HG02885 (cell line): ENCODE results near the gene TEKT4.
"Not testable (repeated sequence)": the region's sequence is repeated elsewhere in the genome, so short reads cannot be mapped to it uniquely, and the experiment has no call there.

Experiments used
- ATAC-seq: cut with Tn5 transposase; IDR thresholded peaks from one replicate; pipeline ENCODE4 v1.9.1; 2021; ENCODE audit warnings: mild to moderate bottlenecking; ENCODE audit not compliant: unreplicated experiment, poor library complexity

TEKT4 gene

DNA sequence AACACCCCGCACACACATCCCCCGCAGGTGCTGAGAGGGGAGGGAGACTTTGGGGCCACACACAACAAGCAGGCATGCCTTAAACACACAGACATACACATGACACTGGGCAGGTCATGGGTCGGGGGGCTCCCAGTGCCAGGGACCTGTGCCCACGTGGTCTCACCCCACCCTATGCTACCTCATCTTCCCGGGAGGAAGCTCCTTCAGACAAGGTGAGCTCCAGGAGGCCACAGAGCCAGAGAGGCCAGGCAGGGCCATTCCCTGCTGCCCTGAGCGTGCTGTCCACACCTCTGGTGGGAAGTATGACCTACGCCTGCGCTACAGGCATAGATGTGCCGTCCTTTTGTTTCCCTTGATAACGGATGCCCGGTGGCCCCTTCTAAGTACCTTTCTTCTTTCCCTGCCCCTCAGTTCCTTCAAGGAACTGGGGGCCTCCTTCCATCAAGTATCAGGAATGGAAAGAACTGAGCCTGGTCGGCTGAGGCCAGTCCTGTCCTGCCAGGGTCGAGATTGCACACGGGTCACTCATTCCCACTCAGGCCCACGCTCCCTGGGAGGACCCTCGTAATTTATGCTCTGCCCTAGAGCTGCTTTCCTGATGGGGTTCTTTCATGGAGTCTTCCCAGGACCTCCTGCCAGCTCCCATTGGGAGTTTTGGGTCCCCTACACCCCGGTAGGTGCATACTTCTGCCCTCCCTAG is 4.7 kb downstream of the TEKT4 start:
- ATAC-seq: no peak

DNA sequence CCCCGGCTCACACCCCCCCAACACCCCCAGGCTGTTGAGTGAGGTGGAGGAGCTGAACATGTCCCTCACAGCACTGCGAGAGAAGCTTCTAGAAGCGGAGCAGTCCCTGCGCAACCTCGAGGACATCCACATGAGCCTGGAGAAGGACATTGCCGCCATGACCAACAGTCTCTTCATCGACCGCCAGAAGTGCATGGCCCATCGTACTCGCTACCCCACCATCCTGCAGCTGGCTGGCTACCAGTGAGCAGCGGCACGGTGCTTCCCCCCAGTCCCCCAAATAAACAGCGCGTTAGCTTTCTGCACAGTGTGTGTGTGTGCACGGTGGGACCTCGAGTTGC is 5.3 kb downstream of the TEKT4 start:
- no peak for ATAC-seq

DNA sequence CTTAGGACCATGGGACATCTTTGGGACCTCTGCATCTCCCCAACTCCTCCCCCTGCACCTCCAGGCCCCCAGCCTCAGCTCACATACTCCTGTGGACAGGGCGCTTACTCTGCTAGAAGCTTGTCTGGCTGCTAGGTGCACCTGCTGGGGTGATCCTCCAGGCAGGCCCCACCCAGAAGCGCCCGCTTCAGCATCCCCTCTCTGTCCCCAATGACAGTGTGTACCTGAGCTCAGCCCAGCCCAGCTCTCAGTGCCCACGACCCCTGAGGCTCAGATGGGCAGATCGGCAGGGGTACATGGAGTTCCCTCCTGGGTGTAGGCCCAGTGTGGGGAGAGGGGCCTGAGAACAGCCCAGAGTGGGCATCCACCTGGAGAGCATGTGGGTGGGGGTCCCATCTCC is 5.9 kb downstream of the TEKT4 start:
- no peak for ATAC-seq

DNA sequence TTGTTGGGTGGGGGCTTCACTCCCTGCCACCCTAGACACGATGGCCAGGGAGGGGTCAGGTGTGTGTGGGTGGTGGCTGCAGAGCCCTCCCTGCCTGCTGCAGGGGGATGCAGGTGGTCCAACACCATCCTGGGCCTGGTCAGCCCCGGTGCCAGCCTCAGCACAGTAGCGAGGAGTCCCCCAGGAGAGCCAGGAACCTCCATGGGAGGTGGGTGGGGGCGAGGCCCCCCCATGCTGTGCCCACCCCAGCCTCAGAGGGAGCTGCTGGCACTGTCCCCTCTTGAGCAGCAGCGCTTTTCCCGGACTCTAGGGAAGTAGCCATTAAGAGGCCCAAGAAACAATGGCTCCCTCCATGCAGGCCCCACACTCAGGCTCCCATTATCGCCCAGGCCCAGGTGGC is 7.3 kb downstream of the TEKT4 start:
- ATAC-seq: not testable (repeated sequence)

DNA sequence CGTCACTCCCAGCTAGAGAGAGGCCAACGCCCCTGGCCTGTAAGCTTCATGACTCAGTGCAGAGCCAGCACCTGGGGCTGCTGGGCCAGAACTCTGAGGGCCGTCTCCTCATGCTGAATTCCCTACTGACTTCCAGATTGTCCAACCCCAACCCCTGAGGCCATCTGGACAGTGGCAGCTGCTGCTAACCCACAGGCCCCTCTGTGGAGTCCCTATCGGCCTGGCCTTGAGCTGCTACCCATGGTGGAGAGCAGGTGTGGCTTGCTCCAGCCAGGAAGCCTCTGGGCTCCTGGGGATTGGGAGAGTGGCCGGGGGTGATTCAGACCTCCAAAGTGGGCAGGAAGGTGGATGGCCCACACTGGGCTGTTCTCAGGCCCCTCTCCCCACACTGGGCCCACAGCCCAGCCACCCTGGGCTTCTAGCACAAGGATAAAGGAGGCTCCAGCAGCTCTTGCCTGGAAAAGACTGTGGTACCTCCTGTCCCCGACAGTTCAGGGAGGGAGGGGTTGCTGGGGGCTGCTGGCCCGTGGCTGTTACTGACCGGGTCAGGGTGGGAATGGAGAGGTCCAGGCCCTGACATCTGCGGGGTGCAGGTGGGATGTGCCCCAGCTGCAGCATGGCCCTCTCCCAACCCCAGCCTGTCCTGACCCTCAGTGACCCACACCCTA is 8.2 kb downstream of the TEKT4 start:
- no peak for ATAC-seq

DNA sequence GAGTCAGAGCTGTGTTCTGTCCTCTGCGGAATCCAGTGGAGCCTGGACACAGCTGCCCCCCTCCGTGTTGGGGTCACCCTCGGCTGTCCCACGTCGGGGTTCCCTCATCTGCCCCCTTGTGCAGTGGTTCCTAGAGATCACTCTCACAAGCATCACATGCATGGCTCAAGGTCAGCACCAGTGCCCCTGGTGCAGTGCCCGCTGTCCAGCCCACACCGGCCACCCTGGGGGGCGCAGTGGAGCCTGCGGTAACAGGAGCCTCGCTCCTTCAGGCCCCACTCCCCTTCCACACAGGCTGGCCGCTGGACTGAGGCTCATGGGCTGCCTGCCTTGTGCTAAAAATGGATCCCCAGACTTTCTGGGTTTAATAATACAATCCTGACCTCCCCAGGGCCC is 8.8 kb downstream of the TEKT4 start:
- no peak for ATAC-seq

DNA sequence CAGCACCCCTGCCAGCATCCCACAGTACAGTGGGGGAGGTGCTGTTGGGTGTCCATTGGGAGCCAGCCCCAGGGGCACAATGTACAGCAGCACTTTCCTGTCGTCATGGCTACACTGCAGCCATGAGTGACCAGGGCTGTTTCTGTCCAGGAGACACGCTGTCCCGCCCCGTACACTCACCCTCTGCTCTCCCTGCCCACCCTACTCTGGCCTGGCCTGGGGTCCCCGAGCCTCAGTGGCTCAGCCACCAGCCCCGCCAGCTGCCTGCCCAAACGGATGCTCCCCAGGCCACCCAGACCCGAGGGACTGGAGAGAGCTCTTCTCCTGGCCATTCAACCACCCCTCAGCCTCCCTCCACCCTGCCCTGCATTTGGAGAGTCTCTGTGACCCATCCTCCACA is 9.3 kb downstream of the TEKT4 start:
- no peak for ATAC-seq

DNA sequence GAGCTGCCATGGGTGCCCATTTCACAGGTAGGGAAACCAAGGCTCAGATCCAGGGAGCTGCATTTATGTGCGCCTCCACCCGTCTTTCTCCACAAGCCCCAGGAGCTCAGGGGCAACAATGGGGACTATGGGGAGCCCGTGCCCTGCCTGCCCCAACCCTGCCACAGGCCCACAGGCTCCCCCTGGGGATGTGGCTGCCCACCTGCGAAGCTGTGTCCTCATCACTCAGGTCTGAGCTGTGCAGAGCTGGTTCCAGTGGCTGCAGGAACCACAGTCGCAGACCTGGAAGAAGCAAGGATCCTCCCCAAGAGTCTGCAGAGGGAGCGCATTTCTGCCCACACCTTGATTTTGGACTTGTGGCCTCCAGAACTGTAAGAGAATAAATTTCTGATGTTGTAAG is 9.8 kb downstream of the TEKT4 start:
- no peak for ATAC-seq

DNA sequence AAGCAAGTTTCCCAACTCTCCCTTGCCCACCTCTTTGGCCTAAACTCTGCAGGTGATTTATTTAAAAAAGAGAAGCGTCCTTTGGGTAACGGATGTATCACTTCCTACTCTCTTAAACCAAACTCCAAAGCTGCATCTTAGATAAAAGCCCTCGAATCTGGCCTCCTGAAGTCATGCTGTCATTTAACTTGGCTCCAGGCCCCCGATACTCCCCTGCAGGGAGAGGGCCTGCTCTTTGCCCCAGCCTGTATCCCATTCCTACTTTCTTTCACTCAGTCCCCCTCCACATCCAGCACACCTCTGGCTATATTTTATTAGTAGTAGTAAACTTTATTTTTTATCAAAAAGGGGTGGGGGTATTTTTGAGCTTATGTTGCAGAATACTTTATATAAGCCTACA is 19.0 kb downstream of the TEKT4 start:
- no peak for ATAC-seq

DNA sequence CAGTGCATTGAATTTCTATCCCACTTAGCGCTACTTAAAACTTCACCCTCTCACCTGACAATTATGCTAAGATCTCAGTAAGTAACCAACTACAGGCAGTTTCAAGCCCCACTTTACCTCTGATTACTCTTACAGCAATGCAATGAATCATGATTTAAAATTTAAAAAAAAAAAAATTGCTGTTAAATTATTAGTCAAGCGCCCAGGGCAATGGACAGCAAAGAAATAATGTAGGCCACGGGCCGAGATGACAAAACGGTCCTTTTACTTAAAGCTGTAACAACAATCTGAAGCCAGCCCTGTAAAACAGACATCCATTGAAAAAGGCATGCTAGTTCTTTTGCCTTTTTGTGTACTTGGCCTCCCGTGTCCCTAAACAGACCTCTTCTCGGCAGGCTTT is 24.0 kb downstream of the TEKT4 start:
- ATAC-seq: not testable (repeated sequence)

DNA sequence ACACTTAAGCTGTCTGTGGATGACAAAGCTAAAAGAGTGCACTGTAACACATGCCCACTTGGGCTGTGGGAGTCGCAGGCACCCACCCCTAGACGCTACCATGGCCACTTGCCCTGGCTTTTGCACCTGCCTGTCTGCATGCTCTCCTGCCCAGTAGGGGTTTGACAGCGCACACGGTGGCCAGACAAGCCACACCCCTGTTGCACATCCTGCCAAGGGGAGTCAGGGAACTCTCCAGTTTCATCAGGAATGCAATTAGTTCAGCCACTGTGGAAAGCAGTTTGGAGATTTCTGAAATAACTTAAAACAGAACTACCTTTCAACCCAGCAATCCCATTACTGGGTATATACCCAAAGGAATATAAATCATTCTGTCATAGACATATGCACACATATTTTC is 35.7 kb downstream of the TEKT4 start:
- not testable (repeated sequence) for ATAC-seq

DNA sequence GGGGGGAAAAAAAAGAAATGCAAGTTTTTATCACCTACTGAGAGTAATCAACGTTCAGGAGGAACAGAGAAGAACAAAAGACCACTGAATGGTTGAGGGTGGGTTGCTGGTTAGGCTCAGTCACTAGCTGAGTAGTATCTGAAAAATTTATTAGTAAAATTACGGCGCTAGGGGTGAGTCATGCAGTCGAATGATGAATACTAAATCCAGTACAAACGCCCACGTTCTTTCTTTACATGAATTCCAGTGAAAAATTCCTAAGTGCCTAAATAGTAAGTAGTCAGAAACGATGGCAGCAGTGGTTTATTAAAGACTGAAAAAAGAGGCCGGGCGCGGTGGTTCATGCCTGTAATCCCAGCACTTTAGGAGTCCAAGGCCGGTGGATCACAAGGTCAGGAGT is 52.0 kb downstream of the TEKT4 start:
- no peak for ATAC-seq

DNA sequence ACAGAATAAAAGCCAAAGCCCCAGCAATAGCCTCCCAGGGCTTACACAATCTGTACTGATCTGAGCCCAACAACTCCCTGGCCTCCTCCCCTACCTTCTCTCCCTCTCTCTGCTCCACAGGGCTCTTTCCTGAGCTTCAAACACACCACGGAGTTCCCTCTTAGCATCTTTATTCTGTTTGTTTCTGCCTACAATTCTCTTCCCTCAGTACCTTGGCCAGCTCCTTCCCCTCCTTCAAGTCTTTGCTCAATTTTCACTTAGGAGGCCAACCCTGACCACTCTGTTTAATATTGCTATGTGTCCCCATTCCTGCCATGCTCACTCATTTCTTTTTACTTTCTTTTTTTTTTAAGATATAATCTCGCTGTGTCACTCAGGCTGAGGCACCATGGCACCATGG is 53.8 kb downstream of the TEKT4 start:
- not testable (repeated sequence) for ATAC-seq
